Sigmoid colon (tissue), 7 donors: ENCODE data around the gene WIPF2. TPM values are rescaled to one million over a fixed set of nuclear protein-coding genes. Genes with fewer than 3 reads are reported as not detected.
A peak's percentile ranks its signal among the peaks of the same experiment; 100 is the strongest.

Experiments
- DNase-seq: peaks from one replicate; pipeline ENCODE4 v3.0.0-alpha.2; 2019
- H3K27ac ChIP-seq, 4 donors: fragments of 200-600 bp; sonication (generic); one replicate each; pipeline ENCODE4 v1.5.1; 2016 to 2019; ENCODE audit warnings: mild to moderate bottlenecking in 1 of 4
- H3K27me3 ChIP-seq, 3 donors: fragments of 200-600 bp; sonication (generic); one replicate each; pipeline ENCODE4 v1.5.1; 2019; ENCODE audit warnings: mild to moderate bottlenecking in 1 of 3
- H3K36me3 ChIP-seq, 4 donors: fragments of 200-600 bp; sonication (generic); one replicate each; pipeline ENCODE4 v1.5.1; 2016 to 2019
- H3K4me1 ChIP-seq, 4 donors: fragments of 200-600 bp; sonication (generic); one replicate each; pipeline ENCODE4 v1.5.1; 2017 to 2019
- H3K4me3 ChIP-seq, 4 donors: fragments of 200-600 bp; sonication (generic); one replicate each; pipeline ENCODE4 v1.5.1; 2017 to 2019; ENCODE audit warnings: mild to moderate bottlenecking in 2 of 4, moderate library complexity in 1 of 4
- H3K9me3 ChIP-seq, 4 donors: fragments of 200-600 bp in 3 of 4; sonication (generic) in 3 of 4; one replicate each; pipeline versions ENCODE4 v1.5.1 to v1.6.1; 2013 to 2019
- EP300 ChIP-seq, 4 donors: sonication (generic); formaldehyde crosslinking; IDR thresholded peaks; one replicate each; pipeline ENCODE4 v1.6.1; 2017; ENCODE audit warnings: antibody characterized with exemption in 4 of 4
- POLR2A ChIP-seq, 2 donors: fragments of 450-650 bp; IDR thresholded peaks; one replicate each; pipeline ENCODE4 v1.6.1; 2016; ENCODE audit warnings: antibody characterized with exemption in 2 of 2, mild to moderate bottlenecking in 2 of 2, moderate library complexity in 2 of 2
- POLR2AphosphoS5 ChIP-seq, 4 donors: sonication (generic); formaldehyde crosslinking; IDR thresholded peaks; one replicate each; pipeline ENCODE4 v1.6.1; 2017; ENCODE audit warnings: antibody characterized with exemption in 4 of 4
- WGBS, 2 donors: extraction: QIAGEN DNeasy Blood & Tissue Kit; methylation state at CpG; one replicate each; pipeline ENCODE4 v1.1.7; 2013; 5-methylcytosine and 5-hydroxymethylcytosine counted together
- intact Hi-C: fragments of 100-400 bp; cut with DNase I; formaldehyde crosslinking; loops from one replicate; pipeline ENCODE4 v1.15.1; 2023
- polyA plus RNA-seq, 3 donors: library from polyadenylated mRNA; stranded (reverse); fragments of 200-250 nt; gene quantifications; one replicate each; pipeline ENCODE4 v1.2.3, GENCODE V29; 2013
- total RNA-seq, 4 donors: library from RNA; depleted of rRNA; stranded (reverse); fragments of >200 nt; gene quantifications; one replicate each; pipeline ENCODE4 v1.1.0, GENCODE V29; 2016
- TF ChIP-seq, protein P1 (sequence below), 4 experiments: fragments of 450-650 bp in 3 of 4; fragments of 200-600 bp in 1 of 4; IDR thresholded peaks; one replicate each; pipeline ENCODE4 v1.5.1; 2016 to 2019; ENCODE audit warnings: antibody characterized with exemption in 4 of 4, mild to moderate bottlenecking in 3 of 4, moderate library complexity in 2 of 4
- donor health status: healthy with polysubstance abuse.
- donor health status: Bipolar disorder and iron deficiency.
- donor health status: healthy.

The WIPF2 gene
- total and polyA plus RNA-seq, 7 donors = 6.7 to 20.3 (median 10.2) TPM

DNA sequence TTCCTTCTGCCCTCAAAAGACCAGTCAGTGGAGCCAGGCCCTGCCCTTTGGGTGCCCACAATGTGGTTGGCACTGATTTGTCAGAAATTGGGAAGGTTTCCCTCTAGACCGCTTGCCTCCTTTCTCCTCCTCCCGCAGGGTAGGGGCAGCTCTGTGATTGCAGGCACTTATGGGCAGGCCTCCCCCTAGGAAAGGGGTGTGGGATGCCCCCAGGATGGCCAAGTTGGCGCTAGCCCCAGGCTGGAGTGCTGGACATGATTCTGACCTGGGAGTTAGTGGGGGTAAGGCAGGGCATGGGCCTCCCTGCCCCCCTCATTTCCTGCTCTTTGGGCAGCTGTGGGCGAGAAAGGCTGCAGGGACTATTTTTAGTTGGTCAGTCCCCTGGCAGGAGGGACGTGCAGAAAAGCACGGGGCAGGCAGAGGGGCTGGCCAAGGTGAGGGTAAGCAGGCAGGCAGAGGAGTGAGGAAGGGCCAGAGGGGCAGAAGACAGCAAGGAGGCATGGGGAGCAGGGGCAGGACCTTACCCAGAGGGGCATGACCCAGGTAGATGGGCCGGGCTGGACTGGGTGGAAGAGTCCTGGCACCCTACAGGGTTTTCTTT lies 93.1 kb downstream of the WIPF2 start:
- intact Hi-C loops = no loop called here
- H3K27me3 ChIP-seq = no peaks in the 10 kb centered on the region
- TF ChIP-seq POLR2A (IDR thresholded peaks at IDR 0.05) (no peak), EP300 (IDR thresholded peaks at IDR 0.05) (peak in 1 of 4 donors; percentile 41), POLR2AphosphoS5 (IDR thresholded peaks at IDR 0.05) (peak in 1 of 4 donors; percentile 56)
- WGBS, 2 donors = 58 to 77% methylated on average over 7 of the region's 7 CpGs
- peak; percentile 68 for DNase-seq
- peaks cover 0 to 100% (median 97%) of the 10 kb centered on the region in 4 donors for H3K4me1 ChIP-seq
- peak overlapping the region; percentile 76 to 96 (median 84) for H3K27ac ChIP-seq
- no peaks in the 10 kb centered on the region for H3K9me3 ChIP-seq
- H3K36me3 ChIP-seq = no peaks in the 10 kb centered on the region
- no peak overlapping the region for H3K4me3 ChIP-seq

DNA sequence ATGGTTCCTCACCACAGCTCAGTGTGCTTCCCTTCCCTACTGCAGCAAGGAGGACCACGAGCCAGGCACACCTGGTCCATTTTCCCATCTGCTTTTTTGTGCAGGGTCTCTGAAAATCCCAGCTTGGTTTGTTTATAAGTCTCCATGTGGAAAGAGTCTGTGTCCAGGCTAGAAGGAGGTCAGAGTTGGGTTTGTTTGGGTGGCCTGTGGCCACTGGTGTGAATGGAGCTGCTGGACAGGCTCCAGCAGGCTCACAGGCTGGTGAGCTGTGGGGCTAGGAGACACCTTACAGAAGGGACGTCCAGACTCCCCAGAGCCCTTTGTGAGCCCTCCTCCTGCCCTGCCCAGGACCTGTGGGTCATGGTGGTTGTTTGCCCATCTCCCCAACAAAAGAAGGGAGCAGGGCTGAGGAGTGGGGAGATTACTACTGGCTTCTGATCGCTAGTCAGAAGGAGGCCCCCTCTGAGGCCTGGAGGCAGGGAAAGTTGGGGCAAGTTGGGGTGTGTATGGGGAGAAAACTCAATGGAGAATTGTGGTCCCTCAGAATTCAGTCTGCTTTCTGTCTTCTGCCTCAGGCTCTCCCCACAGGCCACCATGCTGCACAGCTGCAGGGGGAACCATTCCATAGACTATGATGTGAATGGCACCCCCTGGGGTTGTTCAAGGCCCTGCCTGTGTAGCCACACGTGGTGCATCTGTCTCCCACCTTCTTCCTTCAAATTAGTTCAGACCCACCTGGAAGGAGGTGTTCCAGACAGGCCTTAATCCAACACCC lies 94.0 kb downstream of the WIPF2 start:
- no peak overlapping the region for H3K4me3 ChIP-seq
- 76 to 77% methylated on average over 4 of the region's 4 CpGs for WGBS, 2 donors
- DNase-seq = peak; percentile 58
- H3K36me3 ChIP-seq = no peaks in the 10 kb centered on the region
- H3K27me3 ChIP-seq = no peaks in the 10 kb centered on the region
- peaks cover 0 to 98% (median 94%) of the 10 kb centered on the region in 4 donors for H3K4me1 ChIP-seq
- TF ChIP-seq EP300 (IDR thresholded peaks at IDR 0.05) (no peak), POLR2A (IDR thresholded peaks at IDR 0.05) (no peak), POLR2AphosphoS5 (IDR thresholded peaks at IDR 0.05) (no peak)
- TF ChIP-seq, protein P1, sequence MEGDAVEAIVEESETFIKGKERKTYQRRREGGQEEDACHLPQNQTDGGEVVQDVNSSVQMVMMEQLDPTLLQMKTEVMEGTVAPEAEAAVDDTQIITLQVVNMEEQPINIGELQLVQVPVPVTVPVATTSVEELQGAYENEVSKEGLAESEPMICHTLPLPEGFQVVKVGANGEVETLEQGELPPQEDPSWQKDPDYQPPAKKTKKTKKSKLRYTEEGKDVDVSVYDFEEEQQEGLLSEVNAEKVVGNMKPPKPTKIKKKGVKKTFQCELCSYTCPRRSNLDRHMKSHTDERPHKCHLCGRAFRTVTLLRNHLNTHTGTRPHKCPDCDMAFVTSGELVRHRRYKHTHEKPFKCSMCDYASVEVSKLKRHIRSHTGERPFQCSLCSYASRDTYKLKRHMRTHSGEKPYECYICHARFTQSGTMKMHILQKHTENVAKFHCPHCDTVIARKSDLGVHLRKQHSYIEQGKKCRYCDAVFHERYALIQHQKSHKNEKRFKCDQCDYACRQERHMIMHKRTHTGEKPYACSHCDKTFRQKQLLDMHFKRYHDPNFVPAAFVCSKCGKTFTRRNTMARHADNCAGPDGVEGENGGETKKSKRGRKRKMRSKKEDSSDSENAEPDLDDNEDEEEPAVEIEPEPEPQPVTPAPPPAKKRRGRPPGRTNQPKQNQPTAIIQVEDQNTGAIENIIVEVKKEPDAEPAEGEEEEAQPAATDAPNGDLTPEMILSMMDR (IDR thresholded peaks at IDR 0.05) = no peak
- no peaks in the 10 kb centered on the region for H3K9me3 ChIP-seq
- intact Hi-C loops = no loop called here
- H3K27ac ChIP-seq = peak overlapping the region; percentile 76 to 96 (median 84)

DNA sequence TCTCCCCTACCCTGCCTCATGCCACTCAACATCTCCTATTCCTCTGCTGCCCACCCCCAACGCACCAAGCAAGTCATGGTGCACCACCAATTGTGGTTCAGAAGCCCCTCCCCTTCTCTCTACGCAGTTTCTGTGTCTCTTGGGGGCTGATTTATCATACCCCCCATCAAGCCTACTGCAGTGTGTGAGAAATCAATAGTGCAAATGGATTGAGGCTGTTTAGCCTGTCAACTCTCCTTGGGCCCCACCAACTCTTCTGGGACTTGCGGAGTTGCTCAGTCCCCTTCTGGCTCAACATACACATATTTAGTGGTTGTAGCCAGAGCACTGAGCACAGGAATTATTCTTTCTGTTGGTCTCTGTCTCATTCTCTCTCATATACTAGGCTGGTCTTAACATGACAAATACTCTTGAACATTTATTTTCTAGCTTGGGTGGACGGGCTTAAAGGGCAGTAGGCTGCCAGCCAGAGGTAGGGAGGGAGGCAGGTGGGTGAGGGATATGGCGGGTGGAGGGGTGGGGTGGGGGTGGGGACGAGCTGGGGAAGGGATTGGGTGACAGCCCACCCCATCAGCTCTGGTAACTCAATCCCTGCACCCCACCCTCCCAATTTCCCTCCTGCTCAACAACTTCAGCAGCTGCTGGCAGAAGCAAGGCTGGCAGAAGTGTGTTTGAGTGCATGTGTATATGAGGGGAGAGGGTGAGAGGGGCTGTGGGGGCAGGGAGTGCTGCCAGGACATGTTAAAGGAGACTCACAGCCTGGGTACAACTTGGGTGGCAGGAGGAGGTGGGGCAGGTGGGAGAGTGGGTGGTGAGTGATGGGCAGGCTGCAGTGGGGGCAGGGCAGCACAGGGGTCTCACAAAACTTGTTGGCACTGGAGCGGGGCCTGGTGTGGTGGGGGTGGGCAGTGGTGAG lies 94.8 kb downstream of the WIPF2 start:
- H3K9me3 ChIP-seq = no peaks in the 10 kb centered on the region
- TF ChIP-seq, protein P1 (IDR thresholded peaks at IDR 0.05) = no peak
- TF ChIP-seq POLR2A (IDR thresholded peaks at IDR 0.05) (no peak), POLR2AphosphoS5 (IDR thresholded peaks at IDR 0.05) (no peak), EP300 (IDR thresholded peaks at IDR 0.05) (no peak)
- WGBS, 2 donors = 65 to 74% methylated on average over 7 of the region's 7 CpGs
- peak overlapping the region; percentile 76 to 96 (median 84) for H3K27ac ChIP-seq
- intact Hi-C loops = no loop called here
- H3K36me3 ChIP-seq = no peaks in the 10 kb centered on the region
- H3K4me3 ChIP-seq = no peak overlapping the region
- DNase-seq = no peak
- H3K4me1 ChIP-seq = peaks cover 0 to 96% (median 91%) of the 10 kb centered on the region in 4 donors
- no peaks in the 10 kb centered on the region for H3K27me3 ChIP-seq

DNA sequence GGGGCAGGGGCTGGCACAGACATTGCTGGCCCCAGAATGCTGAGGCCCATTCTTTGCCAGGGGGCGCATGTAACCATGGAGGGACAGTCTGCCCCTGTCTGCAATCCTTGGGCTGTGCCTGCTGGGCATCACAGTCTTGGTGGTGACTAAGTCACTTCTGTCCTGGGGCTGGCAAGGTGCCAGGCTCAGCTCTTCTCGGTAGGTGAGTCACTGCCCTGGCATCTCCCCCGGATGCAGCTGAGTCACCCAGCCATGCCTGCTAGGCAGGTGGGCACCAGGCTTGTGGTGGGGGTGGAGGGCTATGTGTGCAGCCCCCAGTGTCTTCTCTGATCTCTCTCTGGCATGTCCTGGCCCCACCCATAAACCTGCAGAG lies 95.5 kb downstream of the WIPF2 start:
- no peak overlapping the region for H3K4me3 ChIP-seq
- H3K4me1 ChIP-seq = peaks cover 0 to 96% (median 91%) of the 10 kb centered on the region in 4 donors
- WGBS, 2 donors = 21 to 33% methylated on average over 3 of the region's 3 CpGs
- intact Hi-C loops = no loop called here
- peak; percentile 92 for DNase-seq
- peak overlapping the region; percentile 76 to 96 (median 84) for H3K27ac ChIP-seq
- no peaks in the 10 kb centered on the region for H3K9me3 ChIP-seq
- no peaks in the 10 kb centered on the region for H3K36me3 ChIP-seq
- TF ChIP-seq POLR2AphosphoS5 (IDR thresholded peaks at IDR 0.05) (peak in 3 of 4 donors; percentile 40 to 82 (median 48)), POLR2A (IDR thresholded peaks at IDR 0.05) (no peak), EP300 (IDR thresholded peaks at IDR 0.05) (peak in 1 of 4 donors; percentile 33)
- TF ChIP-seq, protein P1 (IDR thresholded peaks at IDR 0.05) = no peak
- no peaks in the 10 kb centered on the region for H3K27me3 ChIP-seq
